Spleen (tissue), 7 donors: ENCODE results near the gene TTC7B.

Experiments
- POLR2A ChIP-seq, 3 donors: fragments of 450-650 bp; IDR thresholded peaks; one replicate each; pipeline ENCODE4 v1.5.1; 2017; ENCODE audit warnings: antibody characterized with exemption in 3 of 3, mild to moderate bottlenecking in 1 of 3
- POLR2AphosphoS5 ChIP-seq, 3 donors: sonication (generic); formaldehyde crosslinking; IDR thresholded peaks; one replicate each; pipeline ENCODE4 v1.5.1; 2017; ENCODE audit warnings: antibody characterized with exemption in 3 of 3
- TF ChIP-seq, protein P1 (sequence below), 11 experiments: fragments of 200-600 bp in 7 of 11; fragments of 450-650 bp in 4 of 11; sonication (generic) in 4 of 11; IDR thresholded peaks in 8 of 11; conservative IDR thresholded peaks in 3 of 11; 1 replicate in 7 of 11; 2 replicates in 4 of 11; pipeline versions ENCODE4 v1.4.0 to v1.8.0; 2016 to 2021; ENCODE audit warnings: antibody characterized with exemption in 11 of 11, inconsistent platforms in 4 of 11, mild to moderate bottlenecking in 1 of 11
- donor health status: DM: no; HTN: no; CAD: no; lungs with moderate emphysema.
- donor health status: DM: no; HTN: no; CAD: no.
- donor health status: DM: no; HTN: no; CAD: no.

DNA sequence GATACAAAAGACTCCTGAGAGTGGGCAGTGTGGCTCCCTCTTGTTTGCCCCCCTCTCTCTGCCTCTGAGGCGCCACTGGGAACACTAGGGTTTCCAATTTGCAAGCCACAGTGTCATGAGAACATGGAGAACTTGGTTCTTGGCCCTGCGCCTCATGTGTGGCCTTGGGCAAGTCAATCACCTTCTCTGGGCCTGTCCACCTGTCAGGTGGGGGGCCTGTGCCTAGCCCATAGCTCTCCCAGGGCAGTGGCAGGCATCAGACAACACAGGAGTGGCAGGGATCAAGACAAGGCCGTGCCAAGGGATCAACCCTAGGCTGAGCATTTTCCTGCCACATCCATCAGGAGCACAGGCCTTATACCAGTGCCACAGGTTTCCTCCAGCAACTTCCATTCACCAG lies 234.1 kb downstream of the TTC7B start:
- TF ChIP-seq, protein P1, sequence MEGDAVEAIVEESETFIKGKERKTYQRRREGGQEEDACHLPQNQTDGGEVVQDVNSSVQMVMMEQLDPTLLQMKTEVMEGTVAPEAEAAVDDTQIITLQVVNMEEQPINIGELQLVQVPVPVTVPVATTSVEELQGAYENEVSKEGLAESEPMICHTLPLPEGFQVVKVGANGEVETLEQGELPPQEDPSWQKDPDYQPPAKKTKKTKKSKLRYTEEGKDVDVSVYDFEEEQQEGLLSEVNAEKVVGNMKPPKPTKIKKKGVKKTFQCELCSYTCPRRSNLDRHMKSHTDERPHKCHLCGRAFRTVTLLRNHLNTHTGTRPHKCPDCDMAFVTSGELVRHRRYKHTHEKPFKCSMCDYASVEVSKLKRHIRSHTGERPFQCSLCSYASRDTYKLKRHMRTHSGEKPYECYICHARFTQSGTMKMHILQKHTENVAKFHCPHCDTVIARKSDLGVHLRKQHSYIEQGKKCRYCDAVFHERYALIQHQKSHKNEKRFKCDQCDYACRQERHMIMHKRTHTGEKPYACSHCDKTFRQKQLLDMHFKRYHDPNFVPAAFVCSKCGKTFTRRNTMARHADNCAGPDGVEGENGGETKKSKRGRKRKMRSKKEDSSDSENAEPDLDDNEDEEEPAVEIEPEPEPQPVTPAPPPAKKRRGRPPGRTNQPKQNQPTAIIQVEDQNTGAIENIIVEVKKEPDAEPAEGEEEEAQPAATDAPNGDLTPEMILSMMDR (IDR thresholded peaks at IDR 0.05 in 8 of 11, conservative IDR thresholded peaks at IDR 0.05 in 3 of 11), result no peak
- TF ChIP-seq POLR2A (IDR thresholded peaks at IDR 0.05) (no peak), POLR2AphosphoS5 (IDR thresholded peaks at IDR 0.05) (no peak)
